Rectal smooth muscle tissue (tissue), 1 donor: ENCODE results near the gene ANGPTL4.
"Not testable (repeated sequence)": the region's sequence is repeated elsewhere in the genome, so short reads cannot be mapped to it uniquely, and the experiment has no call there.

Experiments used
- H3K27ac ChIP-seq: one replicate; pipeline ENCODE4 v1.7.0; 2013; ENCODE audit warnings: low read depth, low read length, inconsistent platforms
- H3K27me3 ChIP-seq: one replicate; pipeline ENCODE4 v1.7.0; 2013; ENCODE audit warnings: low read length; ENCODE audit not compliant: control insufficient read depth, insufficient read depth
- H3K36me3 ChIP-seq: one replicate; pipeline ENCODE4 v1.7.0; 2013; ENCODE audit warnings: low read length; ENCODE audit not compliant: control insufficient read depth, insufficient read depth
- H3K4me1 ChIP-seq: one replicate; pipeline ENCODE4 v1.7.0; 2013; ENCODE audit warnings: low read length; ENCODE audit not compliant: control insufficient read depth, insufficient read depth
- H3K4me3 ChIP-seq: one replicate; pipeline ENCODE4 v1.7.0; 2013; ENCODE audit warnings: low read length
- H3K9ac ChIP-seq: one replicate; pipeline ENCODE4 v1.7.0; 2013; ENCODE audit warnings: low read length

ANGPTL4 gene

DNA sequence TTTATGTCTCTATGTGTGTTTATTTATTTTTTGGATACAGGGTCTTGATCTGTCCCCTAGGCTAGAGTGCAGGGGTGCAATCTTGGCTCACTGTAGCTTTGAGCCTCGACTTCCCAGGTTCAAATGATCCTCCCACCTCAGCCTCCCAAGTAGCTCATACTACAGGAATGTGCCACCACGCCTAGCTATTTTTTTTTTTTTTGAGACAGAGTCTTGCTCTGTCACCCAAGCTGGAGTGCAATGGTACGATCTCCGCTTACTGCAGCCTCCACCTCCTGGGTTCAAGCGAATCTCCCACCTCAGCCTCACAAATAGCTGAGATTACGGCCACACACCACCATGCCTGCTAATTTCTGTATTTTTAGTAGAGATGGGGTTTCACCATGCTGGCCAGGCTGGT is 5.0 kb upstream of the ANGPTL4 start:
- Histone ChIP-seq H3K4me1 (peaks cover 14% of the 10 kb centered on the region), H3K4me3 (no peak overlapping the region), H3K9ac (no peak overlapping the region), H3K27me3 (no peaks in the 10 kb centered on the region), H3K36me3 (no peaks in the 10 kb centered on the region), H3K27ac (no peak overlapping the region)

DNA sequence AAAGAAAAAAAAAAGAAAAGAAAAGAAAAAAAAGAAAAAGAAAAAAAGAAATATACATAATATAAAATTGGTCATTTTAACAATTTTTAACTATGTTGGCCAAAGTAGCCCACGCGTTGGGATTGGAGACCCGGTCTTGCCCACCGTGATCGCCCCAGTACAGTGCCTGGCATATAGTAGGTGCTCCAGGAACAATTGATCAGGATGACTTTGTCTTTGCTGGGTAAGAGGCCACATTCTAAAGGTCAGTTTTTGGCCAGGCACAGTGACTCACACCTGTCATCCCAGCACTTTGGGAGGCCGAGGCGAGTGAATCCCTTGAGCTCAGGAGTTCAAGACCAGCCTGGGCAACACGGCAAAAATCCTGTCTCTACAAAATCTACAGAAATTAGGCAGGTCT is 3.8 kb upstream of the ANGPTL4 start:
- Histone ChIP-seq H3K27ac (no peak overlapping the region), H3K27me3 (no peaks in the 10 kb centered on the region), H3K36me3 (no peaks in the 10 kb centered on the region), H3K9ac (no peak overlapping the region), H3K4me1 (peaks cover 14% of the 10 kb centered on the region), H3K4me3 (no peak overlapping the region)

DNA sequence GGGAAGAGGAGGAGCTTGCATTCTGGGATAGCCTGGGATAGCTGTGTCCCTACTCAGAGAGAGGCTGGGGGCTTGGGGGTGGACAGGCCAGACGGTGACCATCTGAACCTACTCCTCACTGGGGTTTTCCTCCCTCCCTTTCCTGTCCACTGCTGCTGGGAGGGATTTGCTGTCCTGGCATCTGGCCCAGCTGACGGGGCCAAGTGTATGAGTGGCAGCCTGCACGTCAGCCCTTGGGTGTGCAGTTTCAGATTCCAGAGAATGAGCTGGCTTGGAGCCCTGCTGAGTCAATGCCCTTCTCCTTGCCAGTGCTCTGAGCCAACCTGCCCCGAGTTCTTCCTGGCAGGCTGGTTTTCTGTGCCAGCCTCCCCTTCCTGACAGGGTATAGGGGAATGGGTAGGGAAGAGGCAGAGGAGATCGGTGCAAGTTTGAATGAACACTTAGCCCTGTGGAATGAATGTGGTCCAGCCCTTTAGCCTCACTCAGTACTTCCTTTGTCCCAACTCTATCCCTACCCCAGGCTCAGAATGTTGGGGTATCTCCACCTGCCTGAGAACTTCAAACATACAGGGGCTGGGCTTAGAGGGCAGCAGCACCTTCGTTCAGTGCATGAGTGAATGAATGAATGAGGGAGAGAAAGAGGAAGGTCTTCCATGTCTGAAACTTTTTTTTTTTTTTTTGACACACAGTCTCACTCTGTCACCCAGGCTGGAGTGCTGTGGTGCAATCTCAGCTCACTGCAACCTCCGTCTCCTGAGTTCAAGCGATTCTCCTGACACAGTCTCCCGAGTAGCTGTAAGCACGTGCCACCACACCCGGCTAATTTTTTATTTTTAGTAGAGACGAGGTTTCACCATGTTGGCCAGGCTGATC is 1.8 kb upstream of the ANGPTL4 start:
- Histone ChIP-seq H3K4me3 (peak overlapping the region; percentile 44), H3K9ac (no peak overlapping the region)

DNA sequence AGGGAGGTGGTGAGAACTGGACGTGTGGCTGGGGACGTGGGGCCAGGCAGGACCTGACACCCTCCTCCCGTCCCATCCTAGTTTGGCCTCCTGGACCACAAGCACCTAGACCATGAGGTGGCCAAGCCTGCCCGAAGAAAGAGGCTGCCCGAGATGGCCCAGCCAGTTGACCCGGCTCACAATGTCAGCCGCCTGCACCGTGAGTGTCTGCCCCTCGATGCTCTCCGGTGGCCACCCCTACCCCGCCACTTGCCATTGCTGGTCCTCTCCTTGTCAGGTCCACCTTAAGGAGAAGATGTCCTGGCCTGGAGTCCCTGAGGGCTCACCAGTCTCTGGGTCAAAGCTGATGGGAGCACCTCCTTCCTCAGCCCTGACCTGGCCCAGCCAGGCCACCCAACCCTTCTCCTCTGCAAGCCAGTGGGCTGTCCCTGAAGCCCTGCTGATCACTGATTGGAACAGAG is 2.2 kb downstream of the ANGPTL4 start:
- H3K27ac ChIP-seq: peak overlapping the region; percentile 24
- no peaks in the 10 kb centered on the region for H3K27me3 ChIP-seq
- H3K4me1 ChIP-seq: peaks cover 35% of the 10 kb centered on the region
- H3K9ac ChIP-seq: no peak overlapping the region
- H3K4me3 ChIP-seq: peak overlapping the region; percentile 32
- H3K36me3 ChIP-seq: no peaks in the 10 kb centered on the region

More for the DNA sequence above, 1.8 kb upstream of the ANGPTL4 start:
- peaks cover 22% of the 10 kb centered on the region for H3K4me1 ChIP-seq
- H3K36me3 ChIP-seq: no peaks in the 10 kb centered on the region
- H3K27me3 ChIP-seq: no peaks in the 10 kb centered on the region
- peak overlapping the region; percentile 87 for H3K27ac ChIP-seq

DNA sequence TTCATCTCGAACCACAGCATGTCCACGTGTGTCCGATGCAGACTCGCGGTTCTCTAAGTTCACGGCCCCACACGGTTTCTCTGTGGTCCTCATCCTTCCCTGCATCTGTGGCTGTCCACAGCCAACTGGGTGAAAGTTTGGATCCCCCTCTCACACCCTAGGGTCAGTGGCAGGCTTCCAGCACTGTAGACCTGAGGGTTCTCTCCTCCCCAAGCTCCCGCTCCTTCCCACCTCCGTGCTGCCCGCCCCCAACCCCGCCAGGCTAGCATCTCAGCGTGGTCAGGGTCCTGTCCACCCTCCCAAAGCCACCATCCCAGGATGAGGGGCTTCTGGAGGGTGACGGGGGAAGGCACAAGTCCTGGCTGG is 3.0 kb downstream of the ANGPTL4 start:
- Histone ChIP-seq H3K9ac (no peak overlapping the region), H3K27ac (peak overlapping the region; percentile 87), H3K4me1 (peaks cover 31% of the 10 kb centered on the region), H3K4me3 (peak overlapping the region; percentile 51), H3K27me3 (no peaks in the 10 kb centered on the region), H3K36me3 (no peaks in the 10 kb centered on the region)

DNA sequence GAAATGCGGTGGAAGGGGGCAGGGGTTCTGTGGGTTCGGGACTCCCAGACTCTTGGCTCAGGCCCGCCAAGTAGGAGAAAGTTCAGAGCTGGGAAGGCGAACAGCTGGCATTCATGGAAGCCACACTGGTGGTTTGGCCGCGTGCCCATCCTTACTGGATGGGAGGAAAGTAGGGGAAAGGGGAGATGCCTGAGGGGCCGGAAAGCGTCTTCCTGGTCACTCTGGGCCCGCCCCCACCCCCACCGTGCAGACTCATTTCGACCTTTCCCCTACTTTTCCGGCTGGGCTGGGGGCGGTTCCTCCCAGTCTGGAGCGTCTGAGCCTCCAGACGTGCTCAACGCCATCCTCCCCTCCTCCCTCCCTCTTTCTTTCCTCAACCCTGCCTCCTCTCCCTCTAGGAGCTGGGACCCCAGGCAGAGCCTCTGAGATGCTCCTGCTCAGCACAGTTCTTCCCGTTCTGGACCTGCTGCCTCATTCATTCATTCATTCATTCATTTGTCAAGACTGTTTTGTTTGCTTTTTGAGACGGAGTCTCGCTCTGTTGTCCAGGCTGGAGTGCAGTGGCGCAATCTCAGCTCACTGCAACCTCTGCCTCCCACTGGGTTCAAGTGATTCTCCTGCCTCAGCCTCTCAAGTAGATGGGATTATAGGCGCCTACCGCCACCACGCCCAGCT is 3.5 kb downstream of the ANGPTL4 start:
- H3K4me3 ChIP-seq: peak overlapping the region; percentile 51
- no peaks in the 10 kb centered on the region for H3K36me3 ChIP-seq
- H3K9ac ChIP-seq: no peak overlapping the region
- H3K27me3 ChIP-seq: no peaks in the 10 kb centered on the region
- peaks cover 26% of the 10 kb centered on the region for H3K4me1 ChIP-seq
- H3K27ac ChIP-seq: peak overlapping the region; percentile 87

DNA sequence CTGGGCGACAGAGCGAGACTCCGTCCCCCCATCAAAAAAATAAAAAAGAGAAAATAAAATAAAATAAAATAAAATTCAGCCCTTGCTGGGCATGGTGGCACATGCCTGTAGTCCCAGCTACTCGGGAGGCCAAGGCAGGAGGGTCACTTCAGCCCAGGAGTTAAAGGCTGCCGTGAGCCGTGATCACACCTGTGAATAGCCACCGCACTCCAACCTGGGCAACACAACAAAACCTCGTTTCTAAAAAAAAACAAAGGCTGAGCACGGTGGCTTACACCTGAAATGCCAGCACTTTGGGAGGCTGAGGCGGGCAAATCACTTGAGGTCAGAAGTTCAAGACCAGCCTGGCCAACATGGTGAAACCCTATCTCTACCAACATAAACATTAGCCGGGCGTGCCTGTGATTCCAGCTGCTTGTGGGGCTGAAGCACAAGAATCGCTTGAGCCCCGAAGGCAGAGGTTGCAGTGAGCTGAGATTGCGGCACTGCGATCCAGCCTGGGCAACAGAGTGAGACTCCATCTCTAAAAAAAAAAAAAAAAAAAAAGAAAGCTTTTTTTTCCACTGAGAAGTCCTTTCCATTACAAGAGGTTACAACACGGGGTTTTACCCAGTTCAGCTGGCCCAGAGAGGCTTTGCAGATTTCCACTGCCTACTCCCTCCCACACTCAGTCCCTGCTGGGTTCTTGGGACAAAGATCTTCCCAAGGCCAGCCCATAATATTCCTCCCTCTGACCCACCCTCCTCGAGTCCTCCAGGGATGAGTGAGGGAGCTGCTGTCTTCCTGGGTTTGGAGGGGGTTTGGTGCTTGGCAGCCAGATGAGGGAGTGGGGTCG is 6.4 kb downstream of the ANGPTL4 start:
- Histone ChIP-seq H3K4me1 (peaks cover 20% of the 10 kb centered on the region), H3K4me3 (no peak overlapping the region), H3K27ac (no peak overlapping the region), H3K9ac (no peak overlapping the region), H3K36me3 (peaks cover 7% of the 10 kb centered on the region), H3K27me3 (no peaks in the 10 kb centered on the region)

DNA sequence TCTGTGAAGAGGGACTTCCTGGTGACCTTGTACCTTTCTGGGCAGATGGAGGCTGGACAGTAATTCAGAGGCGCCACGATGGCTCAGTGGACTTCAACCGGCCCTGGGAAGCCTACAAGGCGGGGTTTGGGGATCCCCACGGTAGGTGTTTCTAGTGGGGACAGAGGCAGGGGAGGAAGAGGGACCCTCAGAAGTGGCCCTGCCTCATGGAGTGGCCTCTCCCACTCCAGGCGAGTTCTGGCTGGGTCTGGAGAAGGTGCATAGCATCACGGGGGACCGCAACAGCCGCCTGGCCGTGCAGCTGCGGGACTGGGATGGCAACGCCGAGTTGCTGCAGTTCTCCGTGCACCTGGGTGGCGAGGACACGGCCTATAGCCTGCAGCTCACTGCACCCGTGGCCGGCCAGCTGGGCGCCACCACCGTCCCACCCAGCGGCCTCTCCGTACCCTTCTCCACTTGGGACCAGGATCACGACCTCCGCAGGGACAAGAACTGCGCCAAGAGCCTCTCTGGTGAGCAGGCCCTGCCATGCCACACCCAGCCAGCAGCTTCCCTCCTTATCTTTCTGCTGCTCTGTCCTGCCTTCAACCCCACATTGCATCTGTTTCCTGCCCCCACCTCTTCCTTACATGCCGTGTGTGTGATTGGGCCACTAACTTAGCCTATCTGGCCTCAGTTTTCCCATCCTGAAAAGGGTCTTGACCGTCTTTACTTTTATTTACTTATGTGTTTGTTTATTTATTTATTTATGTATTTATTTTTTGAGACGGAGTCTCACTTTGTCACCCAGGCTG is 7.3 kb downstream of the ANGPTL4 start:
- Histone ChIP-seq H3K4me3 (no peak overlapping the region), H3K4me1 (peaks cover 19% of the 10 kb centered on the region), H3K36me3 (peaks cover 7% of the 10 kb centered on the region), H3K27ac (no peak overlapping the region), H3K27me3 (no peaks in the 10 kb centered on the region), H3K9ac (no peak overlapping the region)

DNA sequence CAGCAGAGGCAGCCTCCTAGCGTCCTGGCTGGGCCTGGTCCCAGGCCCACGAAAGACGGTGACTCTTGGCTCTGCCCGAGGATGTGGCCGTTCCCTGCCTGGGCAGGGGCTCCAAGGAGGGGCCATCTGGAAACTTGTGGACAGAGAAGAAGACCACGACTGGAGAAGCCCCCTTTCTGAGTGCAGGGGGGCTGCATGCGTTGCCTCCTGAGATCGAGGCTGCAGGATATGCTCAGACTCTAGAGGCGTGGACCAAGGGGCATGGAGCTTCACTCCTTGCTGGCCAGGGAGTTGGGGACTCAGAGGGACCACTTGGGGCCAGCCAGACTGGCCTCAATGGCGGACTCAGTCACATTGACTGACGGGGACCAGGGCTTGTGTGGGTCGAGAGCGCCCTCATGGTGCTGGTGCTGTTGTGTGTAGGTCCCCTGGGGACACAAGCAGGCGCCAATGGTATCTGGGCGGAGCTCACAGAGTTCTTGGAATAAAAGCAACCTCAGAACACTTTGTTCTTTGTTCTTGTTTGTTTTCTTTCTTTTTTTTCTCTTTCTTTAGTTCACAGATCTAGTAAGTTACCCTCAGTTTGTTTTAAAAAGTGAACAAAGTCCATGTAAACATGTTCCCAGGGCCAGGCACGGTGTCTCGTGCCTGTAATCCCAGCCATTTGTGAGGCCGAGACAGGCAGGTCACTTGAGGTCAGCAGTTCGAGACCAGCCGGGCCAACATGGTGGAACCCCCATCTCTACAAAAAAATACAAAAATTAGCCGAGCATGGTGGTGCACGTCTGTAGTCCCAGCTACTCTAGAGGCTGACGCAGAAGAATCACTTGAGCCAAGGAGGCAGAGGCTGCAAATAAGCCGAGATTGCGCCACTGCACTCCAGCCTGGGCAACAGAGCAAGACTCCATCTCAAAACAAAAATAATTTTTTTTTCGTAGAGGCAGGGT is 10.2 kb downstream of the ANGPTL4 start:
- H3K9ac ChIP-seq: no peak overlapping the region
- H3K36me3 ChIP-seq: peaks cover 9% of the 10 kb centered on the region
- no peaks in the 10 kb centered on the region for H3K27me3 ChIP-seq
- H3K4me1 ChIP-seq: no peaks in the 10 kb centered on the region
- no peak overlapping the region for H3K27ac ChIP-seq
- no peak overlapping the region for H3K4me3 ChIP-seq

DNA sequence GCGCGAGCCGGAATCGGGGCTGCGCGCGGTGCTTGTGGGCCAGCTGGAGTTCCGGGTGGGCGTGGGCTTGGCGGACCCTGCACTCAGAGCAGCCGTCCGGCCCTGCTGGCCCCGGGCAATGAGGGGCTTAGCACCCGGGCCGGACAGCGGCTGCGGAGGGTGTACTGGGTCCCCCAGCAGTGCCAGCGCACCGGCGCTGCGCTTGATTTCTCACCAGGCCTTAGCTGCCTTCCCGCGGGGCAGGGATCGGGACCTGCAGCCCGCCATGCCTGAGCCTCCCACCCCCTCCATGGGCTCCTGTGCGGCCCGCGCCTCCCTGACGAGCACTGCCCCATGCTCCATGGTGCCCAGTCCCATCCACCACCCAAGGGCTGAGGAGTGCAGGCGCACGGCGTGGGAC is 11.8 kb downstream of the ANGPTL4 start:
- H3K4me1 ChIP-seq, H3K36me3 ChIP-seq, H3K9ac ChIP-seq, H3K27ac ChIP-seq, H3K4me3 ChIP-seq, H3K27me3 ChIP-seq: not testable (repeated sequence)

DNA sequence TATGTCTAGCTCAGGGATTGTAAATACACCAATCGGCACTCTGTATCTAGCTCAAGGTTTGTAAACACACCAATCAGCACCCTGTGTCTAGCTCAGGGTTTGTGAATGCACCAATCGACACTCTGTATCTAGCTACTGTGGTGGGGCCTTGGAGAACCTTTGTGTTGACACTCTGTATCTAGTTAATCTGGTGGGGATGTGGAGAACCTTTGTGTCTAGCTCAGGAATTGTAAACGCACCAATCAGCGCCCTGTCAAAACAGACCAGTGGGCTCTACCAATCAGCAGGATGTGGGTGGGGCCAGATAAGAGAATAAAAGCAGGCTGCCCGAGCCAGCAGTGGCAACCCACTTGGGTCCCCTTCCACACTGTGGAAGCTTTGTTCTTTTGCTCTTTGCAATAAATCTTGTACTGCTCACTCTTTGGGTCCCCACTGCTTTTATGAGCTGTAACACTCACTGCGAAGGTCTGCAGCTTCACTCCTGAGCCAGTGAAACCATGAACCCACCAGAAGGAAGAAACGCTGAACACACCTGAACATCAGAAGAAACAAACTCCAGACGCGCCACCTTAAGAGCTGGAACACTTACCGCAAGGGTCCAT is 12.5 kb downstream of the ANGPTL4 start:
- not testable (repeated sequence) for H3K36me3 ChIP-seq, H3K4me3 ChIP-seq, H3K27me3 ChIP-seq, H3K27ac ChIP-seq, H3K4me1 ChIP-seq, H3K9ac ChIP-seq
